ENCODE measurements around the gene UPK2.

The UPK2 gene

DNA sequence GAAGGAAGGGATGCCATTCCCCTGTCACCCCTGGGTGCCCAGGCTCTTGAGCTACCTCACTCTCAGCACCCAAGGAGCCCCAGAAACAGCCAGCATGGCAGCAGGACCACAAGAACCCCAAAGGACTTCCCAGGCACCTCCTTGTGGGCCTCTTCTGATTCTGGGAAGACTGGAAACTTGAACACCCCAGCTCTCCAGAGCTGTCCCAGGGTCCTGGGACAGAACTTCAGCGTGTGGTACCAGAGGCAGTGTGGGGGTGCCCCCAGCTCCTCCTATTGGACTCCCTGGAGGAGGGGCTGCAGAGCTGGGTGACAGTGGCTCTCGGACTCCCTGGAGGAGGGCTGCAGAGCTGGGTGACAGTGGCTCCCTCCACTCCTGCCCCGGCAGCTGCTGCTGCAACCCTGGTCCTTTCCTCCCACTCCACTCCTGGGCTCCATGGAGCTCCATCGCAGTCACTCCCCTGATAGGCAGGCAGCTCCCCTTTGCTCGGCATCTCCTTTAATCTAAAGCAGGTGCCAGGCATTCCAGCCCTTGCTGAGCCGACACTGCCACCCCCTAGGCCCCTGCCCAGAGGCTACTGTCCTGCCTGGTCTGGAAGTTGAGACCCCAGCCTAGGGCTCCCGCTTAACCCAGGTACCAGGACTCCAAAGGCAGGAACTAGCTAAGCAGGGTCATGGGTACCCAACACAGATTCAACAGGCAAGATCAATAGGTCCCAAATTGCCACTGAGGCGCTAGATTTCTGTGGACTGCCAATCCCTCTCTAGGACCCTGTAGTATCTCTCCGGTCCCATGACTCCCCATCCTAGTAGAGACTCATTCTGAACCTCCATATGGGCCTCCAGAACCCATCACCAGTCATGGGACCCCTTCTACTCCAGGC, 33.1 kb upstream of the UPK2 start:
- ChIA-PET POLR2A (interaction anchor here (0.7 to 2.2 kb wide), 5 partner anchors 27 to 175 kb away, joined by 3 to 10 read pairs (median 3); partner anchors contain the start of gene CENATAC), CTCF (interaction anchor here (0.9 to 1.3 kb wide), 3 partner anchors 16 to 130 kb away, joined by 3 read pairs; no protein-coding TSS in a partner anchor)
- DNase-seq (ENCODE audit: low read depth, low spot score): no peak
- H3K4me3 ChIP-seq (ENCODE audit: low read depth, low read length): peak overlapping the region; percentile 100
- TF ChIP-seq, protein P1, sequence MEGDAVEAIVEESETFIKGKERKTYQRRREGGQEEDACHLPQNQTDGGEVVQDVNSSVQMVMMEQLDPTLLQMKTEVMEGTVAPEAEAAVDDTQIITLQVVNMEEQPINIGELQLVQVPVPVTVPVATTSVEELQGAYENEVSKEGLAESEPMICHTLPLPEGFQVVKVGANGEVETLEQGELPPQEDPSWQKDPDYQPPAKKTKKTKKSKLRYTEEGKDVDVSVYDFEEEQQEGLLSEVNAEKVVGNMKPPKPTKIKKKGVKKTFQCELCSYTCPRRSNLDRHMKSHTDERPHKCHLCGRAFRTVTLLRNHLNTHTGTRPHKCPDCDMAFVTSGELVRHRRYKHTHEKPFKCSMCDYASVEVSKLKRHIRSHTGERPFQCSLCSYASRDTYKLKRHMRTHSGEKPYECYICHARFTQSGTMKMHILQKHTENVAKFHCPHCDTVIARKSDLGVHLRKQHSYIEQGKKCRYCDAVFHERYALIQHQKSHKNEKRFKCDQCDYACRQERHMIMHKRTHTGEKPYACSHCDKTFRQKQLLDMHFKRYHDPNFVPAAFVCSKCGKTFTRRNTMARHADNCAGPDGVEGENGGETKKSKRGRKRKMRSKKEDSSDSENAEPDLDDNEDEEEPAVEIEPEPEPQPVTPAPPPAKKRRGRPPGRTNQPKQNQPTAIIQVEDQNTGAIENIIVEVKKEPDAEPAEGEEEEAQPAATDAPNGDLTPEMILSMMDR (IDR thresholded peaks at IDR 0.05; ENCODE audit: insufficient read depth, low read length, missing control alignments): no peak

DNA sequence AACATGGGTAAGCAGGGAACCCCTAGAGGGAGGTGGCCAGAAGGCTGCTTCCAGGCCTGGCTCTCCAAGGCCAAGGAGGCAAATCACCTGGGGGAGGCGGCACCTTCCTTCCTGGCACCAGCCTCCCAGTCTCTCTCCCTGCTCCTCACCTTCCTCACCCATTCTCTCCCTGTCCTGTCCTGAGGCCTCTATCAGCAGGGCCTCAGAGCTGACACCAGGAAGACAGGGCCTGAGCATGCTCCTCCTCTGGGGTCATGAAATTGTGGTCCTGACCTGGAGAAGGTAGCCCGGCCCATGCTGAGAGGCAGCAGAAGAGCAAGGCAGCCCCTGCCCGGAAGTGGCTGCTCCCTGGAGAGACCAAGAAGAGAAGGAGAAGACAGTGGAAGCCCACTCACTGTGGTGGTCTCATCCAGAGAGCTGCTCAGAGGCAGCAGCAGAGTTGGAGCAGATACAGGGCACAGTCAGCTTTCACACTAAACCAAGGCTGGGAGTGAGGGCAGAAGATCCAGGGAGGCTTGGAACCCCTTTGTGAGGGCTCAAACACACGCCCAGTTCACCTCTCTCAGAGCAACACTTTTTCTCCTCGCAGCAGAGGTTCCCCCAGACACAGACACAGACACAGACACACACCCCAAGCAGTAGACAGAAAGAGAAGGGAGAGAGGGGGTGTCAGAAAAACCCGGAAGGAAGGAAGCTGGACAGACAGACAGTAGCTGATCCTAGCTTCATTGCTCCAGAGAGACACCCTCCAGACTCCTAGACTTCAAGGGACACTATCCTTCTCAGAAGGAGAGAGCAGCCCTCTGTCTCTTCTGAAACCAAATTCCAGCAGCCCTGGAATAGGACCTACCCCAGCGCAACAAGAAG, 32.1 kb upstream of the UPK2 start:
- TF ChIP-seq, protein P1 (IDR thresholded peaks at IDR 0.05; ENCODE audit: insufficient read depth, low read length, missing control alignments): no peak
- peak overlapping the region; percentile 100 for H3K4me3 ChIP-seq (ENCODE audit: low read depth, low read length)
- DNase-seq (ENCODE audit: low read depth, low spot score): no peak
- POLR2A ChIA-PET: interaction anchor here (1.6 kb wide), 1 partner anchor 132 kb away, joined by 10 read pairs; the partner anchor contains the start of gene DDX6
- CTCF ChIA-PET: interaction anchor here (0.9 to 1.6 kb wide), 5 partner anchors 10 to 135 kb away, joined by 3 to 4 read pairs (median 3); no protein-coding TSS in a partner anchor

DNA sequence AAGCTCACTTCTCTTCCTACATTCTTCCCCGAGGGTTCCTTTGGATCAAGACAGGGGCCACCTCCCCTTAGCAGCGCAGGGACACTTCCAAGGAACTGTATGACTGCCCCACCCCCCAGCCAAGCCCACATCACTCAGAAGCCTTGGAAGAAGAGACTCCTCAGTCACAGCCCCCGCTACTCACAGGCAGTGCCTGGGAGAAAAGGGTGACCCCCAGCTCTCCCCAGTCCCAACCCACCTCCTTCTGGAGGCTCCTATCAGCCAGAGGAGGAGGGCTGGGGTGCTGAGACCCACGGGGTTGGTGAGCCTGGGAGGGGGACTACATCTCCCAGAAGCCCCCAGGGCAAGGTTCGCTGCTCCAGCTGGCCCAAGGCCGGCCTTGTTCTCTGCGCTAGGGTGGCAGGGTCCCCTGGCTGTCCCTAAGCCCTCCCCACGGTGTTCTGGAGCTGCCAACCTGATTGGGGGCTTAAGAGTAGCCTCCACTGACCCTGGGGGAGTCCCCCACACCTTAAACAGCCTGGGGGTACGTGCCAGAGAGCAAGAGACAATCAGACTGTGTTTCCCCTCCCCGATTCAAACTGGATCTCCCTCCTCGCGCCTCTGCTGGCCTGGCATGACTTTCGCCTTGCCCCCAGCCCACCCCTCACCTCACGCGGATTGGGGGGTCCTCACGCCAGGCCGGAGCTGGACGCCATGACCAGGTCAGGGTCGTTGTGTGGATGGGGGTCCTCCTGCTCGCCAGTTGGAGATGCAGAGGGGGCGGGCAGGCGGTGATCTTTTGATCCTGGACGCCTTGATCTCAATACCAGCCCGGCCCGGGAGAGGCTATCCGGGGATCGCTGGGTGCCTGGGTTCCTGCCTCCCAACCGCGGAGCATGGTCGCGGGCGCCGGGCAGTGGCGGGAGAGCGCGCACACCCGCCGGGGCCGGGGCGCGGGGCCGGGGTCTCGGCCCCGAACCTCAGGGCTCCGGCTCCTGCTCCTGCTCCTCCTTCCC, 31.2 kb upstream of the UPK2 start:
- ChIA-PET POLR2A (interaction anchor here (0.9 to 1.6 kb wide), 4 partner anchors 30 to 135 kb away, joined by 3 to 10 read pairs (median 7); partner anchors contain the start of genes CENATAC and DDX6), CTCF (interaction anchor here (0.9 to 10.4 kb wide), 9 partner anchors 9 to 162 kb away, joined by 3 to 108 read pairs (median 3); partner anchors contain the start of gene DDX6)
- TF ChIP-seq, protein P1 (IDR thresholded peaks at IDR 0.05; ENCODE audit: insufficient read depth, low read length, missing control alignments): no peak
- no peak for DNase-seq (ENCODE audit: low read depth, low spot score)
- H3K4me3 ChIP-seq (ENCODE audit: low read depth, low read length): peak overlapping the region; percentile 100

DNA sequence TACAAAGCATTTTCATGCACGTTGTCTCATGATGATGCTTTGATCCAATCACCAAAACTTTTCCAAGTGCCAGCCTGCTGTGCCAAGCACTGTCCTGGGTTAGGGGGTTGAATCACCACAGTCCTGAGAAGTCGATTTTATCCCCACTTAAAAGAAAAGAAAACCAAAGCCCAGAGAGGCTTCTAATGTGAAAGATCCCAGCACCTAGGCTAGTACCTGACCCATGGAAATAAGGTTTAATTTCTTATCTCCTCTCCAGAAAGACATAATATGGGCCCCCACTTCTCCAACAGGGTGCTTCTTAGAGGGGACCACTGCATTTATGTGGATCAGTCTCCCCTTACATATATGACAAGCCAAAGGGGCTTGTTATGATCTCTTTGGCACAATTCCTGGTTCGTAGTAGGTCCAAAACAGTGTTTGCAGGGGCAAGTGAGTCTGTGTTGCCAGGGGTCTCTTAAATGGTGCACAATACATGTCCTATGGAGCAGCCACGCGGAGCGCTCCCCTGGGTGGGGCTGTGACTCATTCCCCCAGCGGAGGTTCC, 28.5 kb upstream of the UPK2 start:
- peak overlapping the region; percentile 72 for H3K4me3 ChIP-seq (ENCODE audit: low read depth, low read length)
- ChIA-PET CTCF (interaction anchor here (0.6 to 10.4 kb wide), 22 partner anchors 9 to 267 kb away, joined by 3 to 108 read pairs (median 4); partner anchors contain the start of genes CENATAC and DDX6), POLR2A (interaction anchor here (0.6 to 3.5 kb wide), 6 partner anchors 15 to 137 kb away, joined by 3 to 43 read pairs (median 3); partner anchors contain the start of gene DDX6)
- TF ChIP-seq, protein P1 (IDR thresholded peaks at IDR 0.05; ENCODE audit: insufficient read depth, low read length, missing control alignments): no peak
- no peak for DNase-seq (ENCODE audit: low read depth, low spot score)

Measured in AG04449 (cell line).